Measurements from ENCODE around the gene BEAN1.
"Not testable (repeated sequence)": the region's sequence is repeated elsewhere in the genome, so short reads cannot be mapped to it uniquely, and the experiment has no call there.

DNA sequence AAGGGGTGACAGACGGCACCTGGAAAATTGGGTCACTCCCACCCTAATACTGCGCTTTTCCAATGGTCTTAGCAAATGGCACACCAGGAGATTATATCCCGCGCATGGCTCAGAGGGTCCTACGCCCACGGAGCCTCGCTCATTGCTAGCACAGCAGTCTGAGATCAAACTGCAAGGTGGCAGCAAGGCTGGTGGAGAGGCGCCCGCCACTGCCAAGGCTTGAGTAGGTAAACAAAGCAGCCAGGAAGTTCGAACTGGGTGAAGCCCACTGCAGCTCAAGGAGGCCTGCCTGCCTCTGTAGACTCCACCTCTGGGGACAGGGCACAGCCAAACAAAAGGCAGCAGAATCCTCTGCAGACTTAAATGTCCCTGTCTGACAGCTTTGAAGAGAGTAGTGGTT, 69.1 kb downstream of the BEAN1 start:
- TF ChIP-seq, protein P1, sequence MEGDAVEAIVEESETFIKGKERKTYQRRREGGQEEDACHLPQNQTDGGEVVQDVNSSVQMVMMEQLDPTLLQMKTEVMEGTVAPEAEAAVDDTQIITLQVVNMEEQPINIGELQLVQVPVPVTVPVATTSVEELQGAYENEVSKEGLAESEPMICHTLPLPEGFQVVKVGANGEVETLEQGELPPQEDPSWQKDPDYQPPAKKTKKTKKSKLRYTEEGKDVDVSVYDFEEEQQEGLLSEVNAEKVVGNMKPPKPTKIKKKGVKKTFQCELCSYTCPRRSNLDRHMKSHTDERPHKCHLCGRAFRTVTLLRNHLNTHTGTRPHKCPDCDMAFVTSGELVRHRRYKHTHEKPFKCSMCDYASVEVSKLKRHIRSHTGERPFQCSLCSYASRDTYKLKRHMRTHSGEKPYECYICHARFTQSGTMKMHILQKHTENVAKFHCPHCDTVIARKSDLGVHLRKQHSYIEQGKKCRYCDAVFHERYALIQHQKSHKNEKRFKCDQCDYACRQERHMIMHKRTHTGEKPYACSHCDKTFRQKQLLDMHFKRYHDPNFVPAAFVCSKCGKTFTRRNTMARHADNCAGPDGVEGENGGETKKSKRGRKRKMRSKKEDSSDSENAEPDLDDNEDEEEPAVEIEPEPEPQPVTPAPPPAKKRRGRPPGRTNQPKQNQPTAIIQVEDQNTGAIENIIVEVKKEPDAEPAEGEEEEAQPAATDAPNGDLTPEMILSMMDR (IDR thresholded peaks at IDR 0.05), result not testable (repeated sequence)
- TF ChIP-seq NR1H2 (CRISPR knock-in tag; IDR thresholded peaks at IDR 0.05); CREM (CRISPR knock-in tag; IDR thresholded peaks at IDR 0.05); ZNF671 (CRISPR knock-in tag; IDR thresholded peaks at IDR 0.05); SP1 (CRISPR knock-in tag; conservative IDR thresholded peaks at IDR 0.05); RELA (CRISPR knock-in tag; IDR thresholded peaks at IDR 0.05; ENCODE audit: borderline replicate concordance): not testable (repeated sequence)
- TF ChIP-seq, protein P2, sequence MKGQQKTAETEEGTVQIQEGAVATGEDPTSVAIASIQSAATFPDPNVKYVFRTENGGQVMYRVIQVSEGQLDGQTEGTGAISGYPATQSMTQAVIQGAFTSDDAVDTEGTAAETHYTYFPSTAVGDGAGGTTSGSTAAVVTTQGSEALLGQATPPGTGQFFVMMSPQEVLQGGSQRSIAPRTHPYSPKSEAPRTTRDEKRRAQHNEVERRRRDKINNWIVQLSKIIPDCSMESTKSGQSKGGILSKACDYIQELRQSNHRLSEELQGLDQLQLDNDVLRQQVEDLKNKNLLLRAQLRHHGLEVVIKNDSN (CRISPR knock-in tag; IDR thresholded peaks at IDR 0.05), result not testable (repeated sequence)
- TF ChIP-seq, protein P3, sequence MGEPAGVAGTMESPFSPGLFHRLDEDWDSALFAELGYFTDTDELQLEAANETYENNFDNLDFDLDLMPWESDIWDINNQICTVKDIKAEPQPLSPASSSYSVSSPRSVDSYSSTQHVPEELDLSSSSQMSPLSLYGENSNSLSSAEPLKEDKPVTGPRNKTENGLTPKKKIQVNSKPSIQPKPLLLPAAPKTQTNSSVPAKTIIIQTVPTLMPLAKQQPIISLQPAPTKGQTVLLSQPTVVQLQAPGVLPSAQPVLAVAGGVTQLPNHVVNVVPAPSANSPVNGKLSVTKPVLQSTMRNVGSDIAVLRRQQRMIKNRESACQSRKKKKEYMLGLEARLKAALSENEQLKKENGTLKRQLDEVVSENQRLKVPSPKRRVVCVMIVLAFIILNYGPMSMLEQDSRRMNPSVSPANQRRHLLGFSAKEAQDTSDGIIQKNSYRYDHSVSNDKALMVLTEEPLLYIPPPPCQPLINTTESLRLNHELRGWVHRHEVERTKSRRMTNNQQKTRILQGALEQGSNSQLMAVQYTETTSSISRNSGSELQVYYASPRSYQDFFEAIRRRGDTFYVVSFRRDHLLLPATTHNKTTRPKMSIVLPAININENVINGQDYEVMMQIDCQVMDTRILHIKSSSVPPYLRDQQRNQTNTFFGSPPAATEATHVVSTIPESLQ (CRISPR knock-in tag; IDR thresholded peaks at IDR 0.05), result not testable (repeated sequence)

Data from WTC11 (cell line).